Activated naive CD8-positive, alpha-beta T cell treated with anti-CD3 and anti-CD28 coated beads for 36 hours (primary cell): ENCODE results near the gene DLK1. TPM values are rescaled to one million over a fixed set of nuclear protein-coding genes. Genes with fewer than 3 reads are reported as not detected.

Experiments
- DNase-seq: peaks from one replicate; pipeline ENCODE4 v3.0.0; 2021
- H3K27ac Mint-ChIP-seq: one replicate; pipeline ENCODE4 v1.8.0; 2022; ENCODE audit warnings: mild to moderate bottlenecking, moderate library complexity, mixed read lengths
- H3K27me3 Mint-ChIP-seq: one replicate; pipeline ENCODE4 v1.8.0; 2022; ENCODE audit warnings: mild to moderate bottlenecking, mixed read lengths
- H3K36me3 Mint-ChIP-seq: one replicate; pipeline ENCODE4 v1.8.0; 2021; ENCODE audit warnings: mild to moderate bottlenecking, mixed read lengths
- H3K4me1 Mint-ChIP-seq: one replicate; pipeline ENCODE4 v1.8.0; 2021; ENCODE audit warnings: mixed read lengths
- H3K4me3 Mint-ChIP-seq: one replicate; pipeline ENCODE4 v1.8.0; 2022; ENCODE audit warnings: mild to moderate bottlenecking, moderate library complexity, mixed read lengths
- H3K9me3 Mint-ChIP-seq: one replicate; pipeline ENCODE4 v1.8.0; 2022; ENCODE audit warnings: mixed read lengths
- total RNA-seq, 2 experiments: library from RNA; stranded (reverse); gene quantifications; one replicate each; pipeline ENCODE4 v1.2.3, GENCODE V29; 2021

The DLK1 gene
- total RNA-seq, result not detected

GRCh38 chr14:100726550-100727085, at the start of gene DLK1:
Gene DLK1 (plus strand): TSS chr14:100726892. CDS start chr14:100727069, 177 bp downstream.
- H3K9me3 Mint-ChIP-seq, result no peaks in the 10 kb centered on the region
- no peak for DNase-seq
- no peaks in the 10 kb centered on the region for H3K36me3 Mint-ChIP-seq
- no peak within 1 kb of the TSS for H3K4me3 Mint-ChIP-seq
- H3K27me3 Mint-ChIP-seq, result peaks cover 39% of the 10 kb centered on the region
- no peaks in the 10 kb centered on the region for H3K4me1 Mint-ChIP-seq
- H3K27ac Mint-ChIP-seq, result no peak within 1 kb of the TSS

- Mint-ChIP-seq H3K4me1 (peaks cover 4% of the 10 kb centered on the region), H3K27me3 (peaks cover 31% of the 10 kb centered on the region), H3K4me3 (no peak overlapping the region), H3K36me3 (no peaks in the 10 kb centered on the region), H3K27ac (no peak overlapping the region), H3K9me3 (no peaks in the 10 kb centered on the region)
- no peak for DNase-seq
Observed at GRCh38 chr14:100677152-100677551, 49.5 kb upstream of the DLK1 start.

- DNase-seq, result no peak
- no peaks in the 10 kb centered on the region for H3K36me3 Mint-ChIP-seq
- no peak overlapping the region for H3K4me3 Mint-ChIP-seq
- no peaks in the 10 kb centered on the region for H3K9me3 Mint-ChIP-seq
- peaks cover 4% of the 10 kb centered on the region for H3K4me1 Mint-ChIP-seq
- H3K27ac Mint-ChIP-seq, result no peak overlapping the region
- H3K27me3 Mint-ChIP-seq, result peaks cover 26% of the 10 kb centered on the region
Observed at GRCh38 chr14:100677554-100678468, 48.9 kb upstream of the DLK1 start.

- H3K36me3 Mint-ChIP-seq, result no peaks in the 10 kb centered on the region
- peaks cover 20% of the 10 kb centered on the region for H3K27me3 Mint-ChIP-seq
- no peak overlapping the region for H3K4me3 Mint-ChIP-seq
- peaks cover under 1% of the 10 kb centered on the region for H3K4me1 Mint-ChIP-seq
- no peaks in the 10 kb centered on the region for H3K9me3 Mint-ChIP-seq
- DNase-seq, result no peak
- no peak overlapping the region for H3K27ac Mint-ChIP-seq
Observed at GRCh38 chr14:100678469-100678828, 48.2 kb upstream of the DLK1 start.

- Mint-ChIP-seq H3K27me3 (peaks cover 14% of the 10 kb centered on the region), H3K36me3 (no peaks in the 10 kb centered on the region), H3K27ac (no peak overlapping the region), H3K4me3 (no peak overlapping the region), H3K9me3 (no peaks in the 10 kb centered on the region), H3K4me1 (no peaks in the 10 kb centered on the region)
- DNase-seq, result no peak
Observed at GRCh38 chr14:100679153-100679552, 47.5 kb upstream of the DLK1 start.

- H3K27ac Mint-ChIP-seq, result no peak overlapping the region
- H3K4me3 Mint-ChIP-seq, result no peak overlapping the region
- H3K36me3 Mint-ChIP-seq, result no peaks in the 10 kb centered on the region
- no peak for DNase-seq
- H3K9me3 Mint-ChIP-seq, result no peaks in the 10 kb centered on the region
- peaks cover 6% of the 10 kb centered on the region for H3K27me3 Mint-ChIP-seq
- no peaks in the 10 kb centered on the region for H3K4me1 Mint-ChIP-seq
Observed at GRCh38 chr14:100679707-100680438, 46.8 kb upstream of the DLK1 start.

GRCh38 chr14:100680439-100681051, 46.1 kb upstream of the DLK1 start:
- no peak overlapping the region for H3K4me3 Mint-ChIP-seq
- no peaks in the 10 kb centered on the region for H3K36me3 Mint-ChIP-seq
- H3K27ac Mint-ChIP-seq, result no peak overlapping the region
- no peaks in the 10 kb centered on the region for H3K4me1 Mint-ChIP-seq
- DNase-seq, result no peak
- H3K27me3 Mint-ChIP-seq, result peaks cover 5% of the 10 kb centered on the region
- H3K9me3 Mint-ChIP-seq, result no peaks in the 10 kb centered on the region

GRCh38 chr14:100681111-100681510, 45.6 kb upstream of the DLK1 start:
- H3K4me1 Mint-ChIP-seq, result no peaks in the 10 kb centered on the region
- peaks cover 5% of the 10 kb centered on the region for H3K27me3 Mint-ChIP-seq
- no peaks in the 10 kb centered on the region for H3K36me3 Mint-ChIP-seq
- no peak for DNase-seq
- H3K9me3 Mint-ChIP-seq, result no peaks in the 10 kb centered on the region
- H3K4me3 Mint-ChIP-seq, result no peak overlapping the region
- H3K27ac Mint-ChIP-seq, result no peak overlapping the region

GRCh38 chr14:100682749-100683148, 43.9 kb upstream of the DLK1 start:
- Mint-ChIP-seq H3K27ac (no peak overlapping the region), H3K27me3 (no peaks in the 10 kb centered on the region), H3K9me3 (no peaks in the 10 kb centered on the region), H3K36me3 (no peaks in the 10 kb centered on the region), H3K4me1 (no peaks in the 10 kb centered on the region), H3K4me3 (no peak overlapping the region)
- DNase-seq, result no peak

GRCh38 chr14:100683578-100683977, 43.1 kb upstream of the DLK1 start:
- H3K4me3 Mint-ChIP-seq, result no peak overlapping the region
- H3K27me3 Mint-ChIP-seq, result no peaks in the 10 kb centered on the region
- no peak overlapping the region for H3K27ac Mint-ChIP-seq
- no peaks in the 10 kb centered on the region for H3K4me1 Mint-ChIP-seq
- no peaks in the 10 kb centered on the region for H3K9me3 Mint-ChIP-seq
- H3K36me3 Mint-ChIP-seq, result no peaks in the 10 kb centered on the region
- DNase-seq, result no peak

- no peak for DNase-seq
- H3K27me3 Mint-ChIP-seq, result no peaks in the 10 kb centered on the region
- no peaks in the 10 kb centered on the region for H3K36me3 Mint-ChIP-seq
- no peak overlapping the region for H3K27ac Mint-ChIP-seq
- no peaks in the 10 kb centered on the region for H3K9me3 Mint-ChIP-seq
- H3K4me1 Mint-ChIP-seq, result no peaks in the 10 kb centered on the region
- no peak overlapping the region for H3K4me3 Mint-ChIP-seq
Observed at GRCh38 chr14:100684154-100684553, 42.5 kb upstream of the DLK1 start.

- Mint-ChIP-seq H3K4me1 (no peaks in the 10 kb centered on the region), H3K36me3 (no peaks in the 10 kb centered on the region), H3K9me3 (no peaks in the 10 kb centered on the region), H3K4me3 (no peak overlapping the region), H3K27ac (no peak overlapping the region), H3K27me3 (no peaks in the 10 kb centered on the region)
- no peak for DNase-seq
Observed at GRCh38 chr14:100684961-100685360, 41.7 kb upstream of the DLK1 start.

GRCh38 chr14:100686858-100687257, 39.8 kb upstream of the DLK1 start:
- Mint-ChIP-seq H3K9me3 (no peaks in the 10 kb centered on the region), H3K4me1 (no peaks in the 10 kb centered on the region), H3K4me3 (no peak overlapping the region), H3K36me3 (no peaks in the 10 kb centered on the region), H3K27ac (no peak overlapping the region), H3K27me3 (peaks cover 2% of the 10 kb centered on the region)
- no peak for DNase-seq

GRCh38 chr14:100687386-100687785, 39.3 kb upstream of the DLK1 start:
- no peak overlapping the region for H3K4me3 Mint-ChIP-seq
- no peaks in the 10 kb centered on the region for H3K9me3 Mint-ChIP-seq
- no peak for DNase-seq
- no peak overlapping the region for H3K27ac Mint-ChIP-seq
- peaks cover 5% of the 10 kb centered on the region for H3K27me3 Mint-ChIP-seq
- no peaks in the 10 kb centered on the region for H3K4me1 Mint-ChIP-seq
- H3K36me3 Mint-ChIP-seq, result no peaks in the 10 kb centered on the region

- Mint-ChIP-seq H3K9me3 (no peaks in the 10 kb centered on the region), H3K36me3 (no peaks in the 10 kb centered on the region), H3K4me1 (no peaks in the 10 kb centered on the region), H3K27me3 (peaks cover 5% of the 10 kb centered on the region), H3K27ac (no peak overlapping the region), H3K4me3 (no peak overlapping the region)
- no peak for DNase-seq
Observed at GRCh38 chr14:100688051-100688450, 38.6 kb upstream of the DLK1 start.
